PC-3 (cell line): ENCODE data around the gene VIPAS39. TPM values are rescaled to one million over a fixed set of nuclear protein-coding genes. Genes with fewer than 3 reads are reported as not detected.
"Not testable (repeated sequence)": the region's sequence is repeated elsewhere in the genome, so short reads cannot be mapped to it uniquely, and the experiment has no call there.

ENCODE experiments used
- ATAC-seq: fragments of 200-7000 bp; cut with Tn5 transposase; 2 replicates; pipeline ENCODE4 v1.9.1; 2020; ENCODE audit warnings: mild to moderate bottlenecking, moderate library complexity
- BruUV-seq: library from RNA; stranded (reverse); fragments of 400-500 nt; replicated peaks from 2 replicates; lab custom pipeline; 2021; lab: Mats Ljungman, UMichigan
- CTCF ChIA-PET: fragments of 300-600 bp; sonication (Branson Sonifier 250); formaldehyde crosslinking; loops from one replicate; lab custom pipeline; 2022; ENCODE audit warnings: antibody characterized with exemption; lab: Charles Lee
- POLR2A ChIA-PET: fragments of 300-600 bp; sonication (Branson Sonifier 250); formaldehyde crosslinking; loops from one replicate; lab custom pipeline; 2022; ENCODE audit warnings: antibody characterized with exemption; ENCODE audit not compliant: unreplicated experiment; lab: Charles Lee
- DNase-seq: peaks from one replicate; pipeline ENCODE4 v3.0.0-alpha.2; 2015
- H2AFZ ChIP-seq: fragments of 300-600 bp; sonication (generic); 2 replicates; pipeline ENCODE4 v1.6.0; 2016; ENCODE audit warnings: antibody characterized with exemption, low read length
- H3F3A ChIP-seq: fragments of 300-600 bp; sonication (generic); one replicate; pipeline ENCODE4 v1.6.0; 2017; ENCODE audit warnings: antibody characterized with exemption, low read length, control low read depth, mild to moderate bottlenecking; ENCODE audit not compliant: unreplicated experiment
- H3K27ac ChIP-seq: fragments of 300-600 bp; sonication (generic); 2 replicates; pipeline ENCODE4 v1.5.1; 2016; ENCODE audit warnings: mild to moderate bottlenecking, low read length
- H3K27me3 ChIP-seq: fragments of 300-600 bp; sonication (generic); 2 replicates; pipeline ENCODE4 v1.6.1; 2016; ENCODE audit warnings: low read length, mixed read lengths
- H3K36me3 ChIP-seq: fragments of 300-600 bp; sonication (generic); 2 replicates; pipeline ENCODE4 v1.6.1; 2016; ENCODE audit warnings: low read depth, mixed run types, low read length, mixed read lengths
- H3K4me1 ChIP-seq: fragments of 300-600 bp; sonication (generic); 2 replicates; pipeline ENCODE4 v1.5.1; 2016; ENCODE audit warnings: low read length; ENCODE audit not compliant: insufficient read depth
- H3K4me2 ChIP-seq: fragments of 300-600 bp; sonication (generic); 2 replicates; pipeline ENCODE4 v1.6.0; 2016; ENCODE audit warnings: low read length
- H3K4me3 ChIP-seq: fragments of 300-600 bp; sonication (generic); 2 replicates; pipeline ENCODE4 v1.5.1; 2016; ENCODE audit warnings: mild to moderate bottlenecking, low read length, mixed read lengths
- H3K79me2 ChIP-seq: fragments of 300-600 bp; sonication (generic); 2 replicates; pipeline ENCODE4 v1.6.1; 2017; ENCODE audit warnings: low read length, mixed read lengths
- H3K9ac ChIP-seq: fragments of 300-600 bp; sonication (generic); 2 replicates; pipeline ENCODE4 v1.6.0; 2016; ENCODE audit warnings: mild to moderate bottlenecking, low read length
- H3K9me2 ChIP-seq: fragments of 300-600 bp; sonication (generic); replicated peaks from 2 replicates; pipeline ENCODE4 v1.6.1; 2016; ENCODE audit warnings: mixed run types, low read length, mixed read lengths
- H3K9me3 ChIP-seq: fragments of 300-600 bp; sonication (generic); 2 replicates; pipeline ENCODE4 v1.6.1; 2016; ENCODE audit warnings: low read length, mixed read lengths
- H4K20me1 ChIP-seq: fragments of 300-600 bp; sonication (generic); 2 replicates; pipeline ENCODE4 v1.6.1; 2016; ENCODE audit warnings: low read length, mixed read lengths
- EZH2 ChIP-seq: fragments of 300-600 bp; sonication (generic); IDR thresholded peaks from one replicate; pipeline ENCODE4 v1.6.1; 2017; ENCODE audit warnings: antibody characterized with exemption, mild to moderate bottlenecking, low read length; ENCODE audit not compliant: unreplicated experiment
- EZH2phosphoT487 ChIP-seq: fragments of 300-600 bp; sonication (generic); IDR thresholded peaks from 2 replicates; pipeline ENCODE4 v1.6.1; 2018; ENCODE audit warnings: mild to moderate bottlenecking, antibody characterized with exemption, low read length, borderline replicate concordance
- intact Hi-C: fragments of 100-400 bp; cut with micrococcal nuclease; formaldehyde crosslinking; loops from 2 replicates; pipeline ENCODE4 v1.9.0; 2023
- total RNA-seq: library from RNA; depleted of rRNA; stranded (reverse); fragments of >200 nt; gene quantifications from 2 replicates; pipeline ENCODE4 v1.2.3, GENCODE V29; 2014
- TF ChIP-seq, protein P1 (sequence below): fragments of 300-600 bp; sonication (generic); conservative IDR thresholded peaks from 2 replicates; pipeline ENCODE4 v1.5.1; 2017; ENCODE audit warnings: antibody characterized with exemption, low read depth, mild to moderate bottlenecking, low read length

Gene VIPAS39
- total RNA-seq, 1 experiment from 2014 or later = 20.2 TPM

GRCh38 chr14:77421201-77421600, 36.2 kb downstream of the VIPAS39 start:
- H3K4me1 ChIP-seq = peaks cover 4% of the 10 kb centered on the region; the same call in 1 of the 2 replicates
- no peaks in the 10 kb centered on the region for H3K9me3 ChIP-seq
- no peaks in the 10 kb centered on the region for H3K27me3 ChIP-seq
- ChIA-PET POLR2A (no interaction called here), CTCF (no interaction called here)
- H3K36me3 ChIP-seq = peaks cover 17% of the 10 kb centered on the region
- no peaks in the 10 kb centered on the region for H4K20me1 ChIP-seq
- H3K79me2 ChIP-seq = no peaks in the 10 kb centered on the region
- H3K4me3 ChIP-seq = no peak overlapping the region
- peak; percentile 47 for DNase-seq
- intact Hi-C loops = no loop called here
- H3K27ac ChIP-seq = no peak overlapping the region
- no peak overlapping the region for H3K9ac ChIP-seq
- no peak overlapping the region for H2AFZ ChIP-seq
- H3K9me2 ChIP-seq = no peaks in the 10 kb centered on the region
- ATAC-seq = no peak
- no peak overlapping the region for H3K4me2 ChIP-seq
- TF ChIP-seq, protein P1, sequence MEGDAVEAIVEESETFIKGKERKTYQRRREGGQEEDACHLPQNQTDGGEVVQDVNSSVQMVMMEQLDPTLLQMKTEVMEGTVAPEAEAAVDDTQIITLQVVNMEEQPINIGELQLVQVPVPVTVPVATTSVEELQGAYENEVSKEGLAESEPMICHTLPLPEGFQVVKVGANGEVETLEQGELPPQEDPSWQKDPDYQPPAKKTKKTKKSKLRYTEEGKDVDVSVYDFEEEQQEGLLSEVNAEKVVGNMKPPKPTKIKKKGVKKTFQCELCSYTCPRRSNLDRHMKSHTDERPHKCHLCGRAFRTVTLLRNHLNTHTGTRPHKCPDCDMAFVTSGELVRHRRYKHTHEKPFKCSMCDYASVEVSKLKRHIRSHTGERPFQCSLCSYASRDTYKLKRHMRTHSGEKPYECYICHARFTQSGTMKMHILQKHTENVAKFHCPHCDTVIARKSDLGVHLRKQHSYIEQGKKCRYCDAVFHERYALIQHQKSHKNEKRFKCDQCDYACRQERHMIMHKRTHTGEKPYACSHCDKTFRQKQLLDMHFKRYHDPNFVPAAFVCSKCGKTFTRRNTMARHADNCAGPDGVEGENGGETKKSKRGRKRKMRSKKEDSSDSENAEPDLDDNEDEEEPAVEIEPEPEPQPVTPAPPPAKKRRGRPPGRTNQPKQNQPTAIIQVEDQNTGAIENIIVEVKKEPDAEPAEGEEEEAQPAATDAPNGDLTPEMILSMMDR = no peak
- TF ChIP-seq EZH2phosphoT487 (no peak), EZH2 (no peak)
- no peaks in the 10 kb centered on the region for H3F3A ChIP-seq
- BruUV-seq = no TSS peak

GRCh38 chr14:77416836-77417235, 40.6 kb downstream of the VIPAS39 start:
- ChIA-PET POLR2A (no interaction called here), CTCF (no interaction called here)
- no TSS peak for BruUV-seq

DNA sequence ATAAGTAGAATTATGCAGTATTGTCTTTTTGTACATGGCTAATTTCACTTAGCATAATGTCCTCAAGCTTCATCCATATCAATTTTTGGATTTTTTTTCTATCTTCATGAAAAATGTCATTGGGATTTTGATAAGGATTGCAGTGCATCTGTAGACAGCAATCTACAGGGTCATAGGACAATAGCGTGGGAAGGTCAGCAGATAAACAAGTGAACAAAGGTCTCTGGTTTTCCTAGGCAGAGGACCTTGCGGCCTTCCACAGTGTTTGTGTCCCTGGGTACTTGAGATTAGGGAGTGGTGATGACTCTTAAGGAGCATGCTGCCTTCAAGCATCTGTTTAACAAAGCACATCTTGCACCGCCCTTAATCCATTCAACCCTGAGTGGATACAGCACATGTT, 41.3 kb downstream of the VIPAS39 start:
- H3K27ac ChIP-seq, H2AFZ ChIP-seq, H3K9ac ChIP-seq, intact Hi-C loops, H3K79me2 ChIP-seq, H3K4me1 ChIP-seq, H3K9me3 ChIP-seq, H3F3A ChIP-seq, DNase-seq, BruUV-seq, H3K9me2 ChIP-seq, H3K4me3 ChIP-seq, ATAC-seq, H4K20me1 ChIP-seq, H3K36me3 ChIP-seq, POLR2A ChIA-PET, H3K27me3 ChIP-seq, H3K4me2 ChIP-seq: not testable (repeated sequence)
- CTCF ChIA-PET = interaction anchor here (0.6 kb wide), 2 partner anchors 100 to 232 kb away, joined by 3 to 5 read pairs; no protein-coding TSS in a partner anchor

More at GRCh38 chr14:77416836-77417235, 40.6 kb downstream of the VIPAS39 start:
- no peaks in the 10 kb centered on the region for H3K36me3 ChIP-seq
- H3K4me2 ChIP-seq = no peak overlapping the region
- no peak overlapping the region for H3K27ac ChIP-seq
- DNase-seq = no peak
- H3K27me3 ChIP-seq = no peaks in the 10 kb centered on the region
- H2AFZ ChIP-seq = no peak overlapping the region
- no peaks in the 10 kb centered on the region for H4K20me1 ChIP-seq
- H3K4me1 ChIP-seq = peaks cover 4% of the 10 kb centered on the region; the same call in 1 of the 2 replicates
- no peaks in the 10 kb centered on the region for H3K9me2 ChIP-seq
- intact Hi-C loops = no loop called here
- H3K79me2 ChIP-seq = no peaks in the 10 kb centered on the region
- H3K9ac ChIP-seq = no peak overlapping the region
- no peaks in the 10 kb centered on the region for H3F3A ChIP-seq
- H3K4me3 ChIP-seq = no peak overlapping the region
- no peak for TF ChIP-seq EZH2
- H3K9me3 ChIP-seq = no peaks in the 10 kb centered on the region
- ATAC-seq = no peak

- H2AFZ ChIP-seq, BruUV-seq, H3K36me3 ChIP-seq, H3K4me2 ChIP-seq, H3K4me3 ChIP-seq, H3K9me2 ChIP-seq, ATAC-seq, H4K20me1 ChIP-seq, H3F3A ChIP-seq, DNase-seq, intact Hi-C loops, H3K9me3 ChIP-seq, H3K27me3 ChIP-seq, H3K9ac ChIP-seq, H3K27ac ChIP-seq, H3K4me1 ChIP-seq, H3K79me2 ChIP-seq: not testable (repeated sequence)
- CTCF ChIA-PET = interaction anchor here (0.6 kb wide), 2 partner anchors 99 to 232 kb away, joined by 3 to 5 read pairs; no protein-coding TSS in a partner anchor
- POLR2A ChIA-PET = interaction anchor here (0.7 kb wide), 1 partner anchor 136 kb away, joined by 4 read pairs; no protein-coding TSS in a partner anchor
Observed at GRCh38 chr14:77415403-77416030, 41.9 kb downstream of the VIPAS39 start.
